ENCODE measurements around the gene ZNF385A.

ZNF385A gene

GRCh38 chr12:54349679-54350078 lies 34.9 kb downstream of the ZNF385A start:
- Histone ChIP-seq H3K36me3 (ENCODE audit: insufficient read depth, low read length) (peaks cover 46% of the 10 kb centered on the region; the same call in 1 of the 2 replicates), H3K9me3 (ENCODE audit: insufficient read depth, low read depth, low read length) (no peaks in the 10 kb centered on the region), H3K9me2 (replicated peaks; ENCODE audit: low read depth, low read length) (no peaks in the 10 kb centered on the region), H2AFZ (ENCODE audit: low read length) (no peak overlapping the region), H3K27me3 (ENCODE audit: insufficient read depth, low read length, poor library complexity, severe bottlenecking) (no peaks in the 10 kb centered on the region), H3K4me1 (ENCODE audit: insufficient read depth, low read length, poor library complexity, severe bottlenecking) (no peaks in the 10 kb centered on the region), H3K9ac (ENCODE audit: low read depth, low read length, poor library complexity, severe bottlenecking) (no peak overlapping the region), H3K4me2 (ENCODE audit: low read depth, low read length, poor library complexity, severe bottlenecking) (no peak overlapping the region), H3F3A (ENCODE audit: low read depth) (no peaks in the 10 kb centered on the region), H4K20me1 (ENCODE audit: insufficient read depth, low read length, poor library complexity, severe bottlenecking) (no peaks in the 10 kb centered on the region), H3K4me3 (ENCODE audit: low read length, poor library complexity, severe bottlenecking) (no peak overlapping the region), H3K79me2 (ENCODE audit: insufficient read depth, low read length) (no peaks in the 10 kb centered on the region)
- TF ChIP-seq EZH2phosphoT487 (IDR thresholded peaks at IDR 0.05; ENCODE audit: borderline replicate concordance) (no peak), CTCF (conservative IDR thresholded peaks at IDR 0.05; ENCODE audit: low read length) (no peak)

DNA sequence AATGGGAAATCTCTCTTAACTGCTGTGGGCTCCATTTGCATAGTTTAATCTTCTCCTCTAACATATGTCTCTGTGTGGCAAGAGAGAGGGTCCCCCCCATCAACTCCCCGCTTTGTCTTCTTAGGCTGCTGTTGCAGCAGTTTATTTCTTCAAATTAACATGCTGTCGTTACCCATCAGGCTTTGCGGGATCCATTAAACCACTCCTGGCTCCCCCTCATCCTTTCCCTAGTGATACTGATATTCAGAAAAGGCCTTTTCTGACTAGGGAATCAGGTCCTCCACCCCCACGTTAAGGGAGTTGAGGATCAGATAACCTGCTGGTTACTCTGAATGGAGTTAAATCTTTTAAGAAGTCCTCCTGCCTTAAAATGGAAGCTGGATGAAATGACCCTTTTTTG lies 35.5 kb downstream of the ZNF385A start:
- TF ChIP-seq EZH2phosphoT487 (IDR thresholded peaks at IDR 0.05; ENCODE audit: borderline replicate concordance) = no peak
- TF ChIP-seq CTCF (conservative IDR thresholded peaks at IDR 0.05; ENCODE audit: low read length) = no peak
- Histone ChIP-seq H3K9me3 (ENCODE audit: insufficient read depth, low read depth, low read length) (no peaks in the 10 kb centered on the region), H3K9ac (ENCODE audit: low read depth, low read length, poor library complexity, severe bottlenecking) (no peak overlapping the region), H4K20me1 (ENCODE audit: insufficient read depth, low read length, poor library complexity, severe bottlenecking) (no peaks in the 10 kb centered on the region), H3K4me3 (ENCODE audit: low read length, poor library complexity, severe bottlenecking) (no peak overlapping the region), H3K4me2 (ENCODE audit: low read depth, low read length, poor library complexity, severe bottlenecking) (no peak overlapping the region), H3F3A (ENCODE audit: low read depth) (no peaks in the 10 kb centered on the region), H3K36me3 (ENCODE audit: insufficient read depth, low read length) (peaks cover 46% of the 10 kb centered on the region; the same call in 1 of the 2 replicates), H3K9me2 (replicated peaks; ENCODE audit: low read depth, low read length) (no peaks in the 10 kb centered on the region), H3K27me3 (ENCODE audit: insufficient read depth, low read length, poor library complexity, severe bottlenecking) (no peaks in the 10 kb centered on the region), H3K79me2 (ENCODE audit: insufficient read depth, low read length) (no peaks in the 10 kb centered on the region), H2AFZ (ENCODE audit: low read length) (no peak overlapping the region), H3K4me1 (ENCODE audit: insufficient read depth, low read length, poor library complexity, severe bottlenecking) (no peaks in the 10 kb centered on the region)

GRCh38 chr12:54341378-54342300 lies 42.9 kb downstream of the ZNF385A start:
- Histone ChIP-seq H3F3A (ENCODE audit: low read depth) (no peaks in the 10 kb centered on the region), H3K27me3 (ENCODE audit: insufficient read depth, low read length, poor library complexity, severe bottlenecking) (no peaks in the 10 kb centered on the region), H4K20me1 (ENCODE audit: insufficient read depth, low read length, poor library complexity, severe bottlenecking) (no peaks in the 10 kb centered on the region), H3K9ac (ENCODE audit: low read depth, low read length, poor library complexity, severe bottlenecking) (no peak overlapping the region), H3K4me2 (ENCODE audit: low read depth, low read length, poor library complexity, severe bottlenecking) (no peak overlapping the region), H3K79me2 (ENCODE audit: insufficient read depth, low read length) (no peaks in the 10 kb centered on the region), H3K9me3 (ENCODE audit: insufficient read depth, low read depth, low read length) (no peaks in the 10 kb centered on the region), H3K36me3 (ENCODE audit: insufficient read depth, low read length) (peaks cover 28% of the 10 kb centered on the region; the same call in 1 of the 2 replicates), H3K4me1 (ENCODE audit: insufficient read depth, low read length, poor library complexity, severe bottlenecking) (peaks cover 6% of the 10 kb centered on the region), H3K9me2 (replicated peaks; ENCODE audit: low read depth, low read length) (no peaks in the 10 kb centered on the region), H2AFZ (ENCODE audit: low read length) (no peak overlapping the region), H3K4me3 (ENCODE audit: low read length, poor library complexity, severe bottlenecking) (no peak overlapping the region)
- TF ChIP-seq EZH2phosphoT487 (IDR thresholded peaks at IDR 0.05; ENCODE audit: borderline replicate concordance) (no peak), CTCF (conservative IDR thresholded peaks at IDR 0.05; ENCODE audit: low read length) (no peak)

Measured in Loucy (cell line).